ENCODE measurements around the gene GNL1. TPM values are rescaled to one million over a fixed set of nuclear protein-coding genes. Genes with fewer than 3 reads are reported as not detected.

Gene GNL1
- total and polyA plus RNA-seq, 4 donors = 10.1 to 18.2 (median 13.2) TPM

DNA sequence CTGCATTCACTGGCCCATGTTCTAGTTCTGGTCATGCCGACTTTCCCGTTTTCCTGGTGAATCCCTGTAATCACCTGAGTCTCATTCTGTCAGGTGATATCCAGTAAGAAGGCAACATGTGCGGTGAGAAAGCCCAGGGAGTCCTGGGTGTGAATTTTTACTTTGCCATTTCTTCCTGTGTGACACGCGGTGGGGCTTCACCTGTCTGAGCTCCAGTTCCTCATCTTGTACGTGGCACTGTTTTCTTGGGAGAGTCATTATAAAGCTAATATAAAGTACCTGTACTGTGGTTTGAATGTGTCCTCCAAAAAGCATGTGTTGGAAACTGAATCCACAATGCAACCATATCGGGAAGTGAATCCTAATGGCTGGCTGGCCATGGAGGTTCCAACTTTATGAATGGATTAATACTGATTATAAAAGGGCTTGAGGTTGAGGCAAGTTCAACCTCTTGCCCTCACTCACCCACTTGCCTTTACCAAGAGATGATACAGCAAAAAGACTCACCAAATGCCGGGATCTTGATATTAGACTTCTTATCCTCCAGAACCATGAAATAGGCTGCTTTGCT, 61.9 kb downstream of the GNL1 start:
- Histone ChIP-seq H3K9ac (ENCODE audit: low read depth in 1 of 2, low read length in 2 of 2) (no peak overlapping the region), H3K36me3 (ENCODE audit: control insufficient read depth in 4 of 4, insufficient read depth in 3 of 4, low read depth in 1 of 4, low read length in 3 of 4) (peaks cover 0 to 37% (median 22%) of the 10 kb centered on the region in 4 donors), H3K27ac (ENCODE audit: low read depth in 1 of 2, low read length in 2 of 2) (no peak overlapping the region), H3K27me3 (ENCODE audit: control insufficient read depth in 4 of 4, insufficient read depth in 4 of 4, low read length in 3 of 4) (no peaks in the 10 kb centered on the region), H3K9me3 (ENCODE audit: control insufficient read depth in 4 of 4, low read length in 3 of 4) (no peaks in the 10 kb centered on the region), H3K4me3 (ENCODE audit: low read depth in 1 of 3, low read length in 3 of 3) (no peak overlapping the region), H3K4me1 (ENCODE audit: control insufficient read depth in 4 of 4, insufficient read depth in 4 of 4, low read length in 3 of 4) (peaks cover 2 to 11% (median 8%) of the 10 kb centered on the region in 4 donors)
- 80% methylated on average over 8 of the region's 8 CpGs for WGBS
- no peak for DNase-seq (ENCODE audit: low spot score)
- TF ChIP-seq EGR1 (IDR thresholded peaks at IDR 0.05; ENCODE audit: low read depth in 2 of 2) = no peak

DNA sequence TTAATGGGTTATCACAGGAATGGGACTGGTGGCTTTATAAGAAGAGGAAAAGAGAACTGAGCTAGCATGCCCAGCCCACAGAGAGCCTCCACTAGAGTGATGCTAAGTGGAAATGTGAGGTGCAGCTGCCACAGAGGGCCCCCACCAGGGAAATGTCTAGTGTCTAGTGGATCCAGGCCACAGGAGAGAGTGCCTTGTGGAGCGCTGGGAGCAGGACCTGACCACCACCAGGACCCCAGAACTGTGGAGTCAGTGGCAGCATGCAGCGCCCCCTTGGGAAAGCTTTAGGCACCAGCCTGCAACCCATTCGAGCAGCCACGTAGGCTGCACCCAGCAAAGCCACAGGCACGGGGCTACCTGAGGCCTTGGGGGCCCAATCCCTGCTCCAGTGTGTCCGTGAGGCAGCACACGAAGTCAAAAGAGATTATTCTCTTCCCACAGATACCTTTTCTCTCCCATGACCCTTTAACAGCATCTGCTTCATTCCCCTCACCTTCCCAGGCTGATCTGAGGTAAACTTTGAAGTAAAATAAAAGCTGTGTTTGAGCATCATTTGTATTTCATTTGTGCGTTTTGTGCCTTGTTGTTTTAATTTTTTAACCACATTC, 62.5 kb downstream of the GNL1 start:
- WGBS = 88% methylated on average over 8 of the region's 8 CpGs
- TF ChIP-seq, protein P1, sequence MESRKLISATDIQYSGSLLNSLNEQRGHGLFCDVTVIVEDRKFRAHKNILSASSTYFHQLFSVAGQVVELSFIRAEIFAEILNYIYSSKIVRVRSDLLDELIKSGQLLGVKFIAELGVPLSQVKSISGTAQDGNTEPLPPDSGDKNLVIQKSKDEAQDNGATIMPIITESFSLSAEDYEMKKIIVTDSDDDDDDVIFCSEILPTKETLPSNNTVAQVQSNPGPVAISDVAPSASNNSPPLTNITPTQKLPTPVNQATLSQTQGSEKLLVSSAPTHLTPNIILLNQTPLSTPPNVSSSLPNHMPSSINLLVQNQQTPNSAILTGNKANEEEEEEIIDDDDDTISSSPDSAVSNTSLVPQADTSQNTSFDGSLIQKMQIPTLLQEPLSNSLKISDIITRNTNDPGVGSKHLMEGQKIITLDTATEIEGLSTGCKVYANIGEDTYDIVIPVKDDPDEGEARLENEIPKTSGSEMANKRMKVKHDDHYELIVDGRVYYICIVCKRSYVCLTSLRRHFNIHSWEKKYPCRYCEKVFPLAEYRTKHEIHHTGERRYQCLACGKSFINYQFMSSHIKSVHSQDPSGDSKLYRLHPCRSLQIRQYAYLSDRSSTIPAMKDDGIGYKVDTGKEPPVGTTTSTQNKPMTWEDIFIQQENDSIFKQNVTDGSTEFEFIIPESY (IDR thresholded peaks at IDR 0.05) = no peak
- TF ChIP-seq RAD21 (IDR thresholded peaks at IDR 0.05) = no peak
- Histone ChIP-seq H3K27me3 (ENCODE audit: control insufficient read depth in 4 of 4, insufficient read depth in 4 of 4, low read length in 3 of 4) (no peaks in the 10 kb centered on the region), H3K4me1 (ENCODE audit: control insufficient read depth in 4 of 4, insufficient read depth in 4 of 4, low read length in 3 of 4) (peaks cover 2 to 11% (median 8%) of the 10 kb centered on the region in 4 donors), H3K27ac (ENCODE audit: low read depth in 1 of 2, low read length in 2 of 2) (no peak overlapping the region), H3K36me3 (ENCODE audit: control insufficient read depth in 4 of 4, insufficient read depth in 3 of 4, low read depth in 1 of 4, low read length in 3 of 4) (peaks cover 0 to 37% (median 22%) of the 10 kb centered on the region in 4 donors), H3K9ac (ENCODE audit: low read depth in 1 of 2, low read length in 2 of 2) (no peak overlapping the region), H3K9me3 (ENCODE audit: control insufficient read depth in 4 of 4, low read length in 3 of 4) (no peaks in the 10 kb centered on the region), H3K4me3 (ENCODE audit: low read depth in 1 of 3, low read length in 3 of 3) (no peak overlapping the region)
- DNase-seq (ENCODE audit: low spot score) = no peak

DNA sequence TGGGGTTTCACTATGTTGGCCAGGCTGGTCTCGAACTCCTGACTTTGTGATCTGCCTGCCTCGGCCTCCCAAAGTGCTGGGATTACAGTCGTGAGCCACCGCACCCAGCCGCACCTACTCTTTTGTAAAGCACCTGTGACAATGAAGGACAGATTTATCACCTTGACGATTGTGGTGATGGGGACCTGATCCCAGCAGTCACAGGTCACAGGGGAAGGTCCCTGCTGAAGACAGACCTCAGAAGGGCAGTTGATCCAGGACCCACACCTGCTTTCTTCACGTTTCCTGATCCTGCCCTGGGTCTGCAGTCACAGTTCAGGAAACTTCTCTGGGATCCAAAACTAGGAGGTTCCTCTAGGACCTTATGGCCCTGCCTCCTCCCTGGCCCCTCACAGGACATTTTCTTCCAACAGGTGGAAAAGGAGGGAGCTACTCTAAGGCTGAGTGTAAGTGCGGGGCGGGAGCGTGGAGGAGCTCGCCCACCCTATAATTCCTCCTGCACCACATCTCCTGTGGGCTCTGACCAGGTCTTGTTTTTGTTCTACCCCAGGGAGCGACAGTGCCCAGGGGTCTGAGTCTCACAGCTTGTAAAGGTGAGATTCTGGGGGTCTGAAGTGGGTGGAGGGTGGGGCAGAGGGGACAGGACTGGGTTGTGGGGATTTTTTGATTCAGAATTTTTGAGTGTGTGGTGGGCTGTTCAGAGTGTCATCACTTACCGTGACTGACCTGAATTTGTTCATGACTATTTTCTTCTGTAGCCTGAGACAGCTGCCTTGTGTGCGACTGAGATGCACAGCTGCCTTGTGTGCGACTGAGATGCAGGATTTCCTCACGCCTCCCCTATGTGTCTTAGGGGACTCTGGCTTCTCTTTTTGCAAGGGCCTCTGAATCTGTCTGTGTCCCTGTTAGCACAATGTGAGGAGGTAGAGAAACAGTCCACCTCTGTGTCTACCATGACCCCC, 64.0 kb downstream of the GNL1 start:
- Histone ChIP-seq H3K4me3 (ENCODE audit: low read depth in 1 of 3, low read length in 3 of 3) (peak overlapping the region in 2 of 3 donors; percentile 6 to 37), H3K9ac (ENCODE audit: low read depth in 1 of 2, low read length in 2 of 2) (no peak overlapping the region), H3K9me3 (ENCODE audit: control insufficient read depth in 4 of 4, low read length in 3 of 4) (no peaks in the 10 kb centered on the region), H3K4me1 (ENCODE audit: control insufficient read depth in 4 of 4, insufficient read depth in 4 of 4, low read length in 3 of 4) (peaks cover 2 to 11% (median 8%) of the 10 kb centered on the region in 4 donors), H3K27ac (ENCODE audit: low read depth in 1 of 2, low read length in 2 of 2) (no peak overlapping the region), H3K27me3 (ENCODE audit: control insufficient read depth in 4 of 4, insufficient read depth in 4 of 4, low read length in 3 of 4) (no peaks in the 10 kb centered on the region), H3K36me3 (ENCODE audit: control insufficient read depth in 4 of 4, insufficient read depth in 3 of 4, low read depth in 1 of 4, low read length in 3 of 4) (peaks cover 0 to 37% (median 22%) of the 10 kb centered on the region in 4 donors)
- WGBS = 83% methylated on average over 16 of the region's 16 CpGs
- no peak for DNase-seq (ENCODE audit: low spot score)
- TF ChIP-seq HNF4G (IDR thresholded peaks at IDR 0.05) (no peak), EGR1 (IDR thresholded peaks at IDR 0.05; ENCODE audit: low read depth in 2 of 2) (no peak), GABPA (IDR thresholded peaks at IDR 0.05 in 1 of 2, conservative IDR thresholded peaks at IDR 0.05 in 1 of 2) (no peak), RAD21 (IDR thresholded peaks at IDR 0.05) (no peak), RXRA (IDR thresholded peaks at IDR 0.05) (no peak), JUND (IDR thresholded peaks at IDR 0.05) (no peak), FOXA1 (IDR thresholded peaks at IDR 0.05) (no peak), HNF4A (conservative IDR thresholded peaks at IDR 0.05) (no peak), NR2F2 (IDR thresholded peaks at IDR 0.05) (no peak)
- TF ChIP-seq, protein P2, sequence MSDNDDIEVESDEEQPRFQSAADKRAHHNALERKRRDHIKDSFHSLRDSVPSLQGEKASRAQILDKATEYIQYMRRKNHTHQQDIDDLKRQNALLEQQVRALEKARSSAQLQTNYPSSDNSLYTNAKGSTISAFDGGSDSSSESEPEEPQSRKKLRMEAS (IDR thresholded peaks at IDR 0.05) = no peak
- TF ChIP-seq, protein P3, sequence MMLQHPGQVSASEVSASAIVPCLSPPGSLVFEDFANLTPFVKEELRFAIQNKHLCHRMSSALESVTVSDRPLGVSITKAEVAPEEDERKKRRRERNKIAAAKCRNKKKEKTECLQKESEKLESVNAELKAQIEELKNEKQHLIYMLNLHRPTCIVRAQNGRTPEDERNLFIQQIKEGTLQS (IDR thresholded peaks at IDR 0.05) = no peak
- TF ChIP-seq, protein P1 (IDR thresholded peaks at IDR 0.05) = no peak
- TF ChIP-seq, protein P4, sequence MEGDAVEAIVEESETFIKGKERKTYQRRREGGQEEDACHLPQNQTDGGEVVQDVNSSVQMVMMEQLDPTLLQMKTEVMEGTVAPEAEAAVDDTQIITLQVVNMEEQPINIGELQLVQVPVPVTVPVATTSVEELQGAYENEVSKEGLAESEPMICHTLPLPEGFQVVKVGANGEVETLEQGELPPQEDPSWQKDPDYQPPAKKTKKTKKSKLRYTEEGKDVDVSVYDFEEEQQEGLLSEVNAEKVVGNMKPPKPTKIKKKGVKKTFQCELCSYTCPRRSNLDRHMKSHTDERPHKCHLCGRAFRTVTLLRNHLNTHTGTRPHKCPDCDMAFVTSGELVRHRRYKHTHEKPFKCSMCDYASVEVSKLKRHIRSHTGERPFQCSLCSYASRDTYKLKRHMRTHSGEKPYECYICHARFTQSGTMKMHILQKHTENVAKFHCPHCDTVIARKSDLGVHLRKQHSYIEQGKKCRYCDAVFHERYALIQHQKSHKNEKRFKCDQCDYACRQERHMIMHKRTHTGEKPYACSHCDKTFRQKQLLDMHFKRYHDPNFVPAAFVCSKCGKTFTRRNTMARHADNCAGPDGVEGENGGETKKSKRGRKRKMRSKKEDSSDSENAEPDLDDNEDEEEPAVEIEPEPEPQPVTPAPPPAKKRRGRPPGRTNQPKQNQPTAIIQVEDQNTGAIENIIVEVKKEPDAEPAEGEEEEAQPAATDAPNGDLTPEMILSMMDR (IDR thresholded peaks at IDR 0.05; ENCODE audit: low read depth, low read length, missing input control) = no peak
